NCI-H2107 (cell line): ENCODE data around the gene TARS3.
"Not testable (repeated sequence)": the region's sequence is repeated elsewhere in the genome, so short reads cannot be mapped to it uniquely, and the experiment has no call there.

Experiments
- DNase-seq: peaks from one replicate; lab custom pipeline; 2025; lab: John Stamatoyannopoulos, UW

Gene TARS3

GRCh38 chr15:101723874-101724674 is at the start of gene TARS3:
TSS of gene TARS3 (minus strand) at chr15:101724473. CDS start at chr15:101724387, 86 bp downstream.
- DNase-seq, result peak; percentile 63

GRCh38 chr15:101773496-101774100 is 49.3 kb upstream of the TARS3 start:
- no peak for DNase-seq

GRCh38 chr15:101772921-101773320 is 48.6 kb upstream of the TARS3 start:
- no peak for DNase-seq

- DNase-seq, result not testable (repeated sequence)
Measured at GRCh38 chr15:101767083-101767640, 42.9 kb upstream of the TARS3 start.

- no peak for DNase-seq
Measured at GRCh38 chr15:101765772-101766456, 41.6 kb upstream of the TARS3 start.

GRCh38 chr15:101765340-101765671 is 41.0 kb upstream of the TARS3 start:
- not testable (repeated sequence) for DNase-seq

- not testable (repeated sequence) for DNase-seq
Measured at GRCh38 chr15:101764669-101765339, 40.5 kb upstream of the TARS3 start.

GRCh38 chr15:101746716-101747082 is 22.4 kb upstream of the TARS3 start:
- DNase-seq, result not testable (repeated sequence)

GRCh38 chr15:101734837-101735236 is 10.6 kb upstream of the TARS3 start:
- DNase-seq, result not testable (repeated sequence)

- DNase-seq, result no peak
Measured at GRCh38 chr15:101733545-101733944, 9.3 kb upstream of the TARS3 start.

GRCh38 chr15:101732772-101733171 is 8.5 kb upstream of the TARS3 start:
- no peak for DNase-seq

- DNase-seq, result no peak
Measured at GRCh38 chr15:101731746-101732145, 7.5 kb upstream of the TARS3 start.

GRCh38 chr15:101727186-101727585 is 2.9 kb upstream of the TARS3 start:
- DNase-seq, result no peak

- no peak for DNase-seq
Measured at GRCh38 chr15:101725073-101725472, 800 bp upstream of the TARS3 start.

- no peak for DNase-seq
Measured at GRCh38 chr15:101724675-101725005, 367 bp upstream of the TARS3 start.

GRCh38 chr15:101723171-101723873 is 951 bp downstream of the TARS3 start:
- DNase-seq, result no peak

GRCh38 chr15:101718896-101719295 is 5.4 kb downstream of the TARS3 start:
- no peak for DNase-seq

GRCh38 chr15:101712078-101712477 is 12.2 kb downstream of the TARS3 start:
- no peak for DNase-seq

- no peak for DNase-seq
Measured at GRCh38 chr15:101710806-101711205, 13.5 kb downstream of the TARS3 start.

GRCh38 chr15:101709466-101709865 is 14.8 kb downstream of the TARS3 start:
- DNase-seq, result no peak

GRCh38 chr15:101707983-101708382 is 16.3 kb downstream of the TARS3 start:
- no peak for DNase-seq

GRCh38 chr15:101702077-101702476 is 22.2 kb downstream of the TARS3 start:
- DNase-seq, result no peak
